Measurements from ENCODE around the gene GOT2.
"Not testable (repeated sequence)": the region's sequence is repeated elsewhere in the genome, so short reads cannot be mapped to it uniquely, and the experiment has no call there.

GOT2 gene

DNA sequence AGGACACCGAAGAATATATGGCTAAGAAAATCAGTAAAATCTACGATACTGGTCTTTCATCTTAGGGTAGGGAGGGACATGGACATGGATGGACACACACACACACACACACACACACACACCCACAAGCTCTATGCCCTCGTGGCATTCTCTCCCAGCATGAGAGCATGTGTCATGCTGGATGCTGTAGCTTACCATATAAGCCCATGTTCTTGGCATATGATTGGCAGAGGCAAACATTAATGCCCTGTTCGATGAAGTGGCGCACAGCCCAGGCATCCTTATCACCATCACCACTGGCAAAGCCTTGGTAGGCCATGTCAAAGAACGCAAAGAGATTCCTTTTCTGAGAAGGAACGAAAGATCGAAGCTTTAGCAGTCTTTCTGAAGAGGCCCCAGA lies 17.6 kb downstream of the GOT2 start:
- DNase-seq = no peak

DNA sequence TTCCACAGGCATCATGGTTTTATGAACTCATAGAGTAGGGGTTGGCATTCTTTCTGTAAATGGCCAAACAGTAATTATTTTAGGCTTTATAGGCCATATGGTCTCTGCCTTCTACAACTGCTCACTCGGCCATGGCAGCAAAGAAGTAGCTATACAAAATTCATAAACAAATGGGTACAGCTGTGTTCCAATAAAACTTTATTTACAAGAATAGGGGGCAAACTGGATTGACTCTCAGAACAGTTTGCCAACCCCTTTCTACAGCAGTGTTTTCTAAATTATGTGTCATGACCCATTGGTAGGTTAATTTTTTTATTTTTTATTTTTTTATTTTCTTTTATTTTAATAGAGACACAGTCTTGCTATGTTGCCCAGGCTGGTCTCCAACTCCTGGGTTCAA lies 20.4 kb downstream of the GOT2 start:
- DNase-seq = no peak

DNA sequence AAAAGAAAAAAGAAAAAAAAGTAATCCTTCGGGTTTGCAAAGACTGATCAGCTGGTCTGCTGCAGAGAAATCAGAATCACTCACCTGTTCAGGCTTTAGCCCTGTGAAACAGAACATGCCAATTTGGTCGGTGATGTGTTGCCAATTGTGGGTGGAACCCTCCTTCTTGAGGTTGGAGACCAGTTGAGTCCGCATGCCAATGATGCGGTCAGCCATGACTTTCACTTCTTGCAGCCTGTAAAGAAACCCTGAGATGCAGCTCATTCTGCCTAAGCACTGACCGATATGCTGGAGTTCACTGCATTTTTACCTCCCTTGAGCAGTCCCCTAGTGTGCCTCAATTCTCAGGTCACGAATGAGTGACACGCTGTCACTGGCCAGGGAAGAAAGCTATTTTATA lies 24.8 kb downstream of the GOT2 start:
- DNase-seq = no peak

GRCh38 chr16:58699151-58699550 lies 35.0 kb downstream of the GOT2 start:
- DNase-seq = no peak

DNA sequence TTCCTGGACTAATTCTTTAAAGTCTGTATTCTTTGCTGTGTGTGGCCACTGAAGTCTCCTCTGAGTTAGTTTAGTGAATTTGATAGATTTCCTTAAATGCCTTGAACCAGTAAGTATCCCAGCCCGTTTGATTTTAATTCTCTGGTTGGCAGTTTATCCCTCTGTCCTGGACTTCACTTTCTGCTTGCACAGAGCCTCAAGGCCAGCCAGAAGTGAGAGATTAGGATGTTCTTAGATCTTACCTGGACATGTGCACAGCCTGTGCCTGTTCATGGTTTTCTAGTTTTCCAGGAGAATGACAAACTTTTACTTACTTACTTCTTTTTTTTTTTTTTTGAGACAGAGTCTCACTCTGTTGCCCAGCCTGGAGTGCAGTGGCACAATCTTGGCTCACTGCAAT lies 38.7 kb downstream of the GOT2 start:
- no peak for DNase-seq

GRCh38 chr16:58692450-58692849 lies 41.7 kb downstream of the GOT2 start:
- no peak for DNase-seq

DNA sequence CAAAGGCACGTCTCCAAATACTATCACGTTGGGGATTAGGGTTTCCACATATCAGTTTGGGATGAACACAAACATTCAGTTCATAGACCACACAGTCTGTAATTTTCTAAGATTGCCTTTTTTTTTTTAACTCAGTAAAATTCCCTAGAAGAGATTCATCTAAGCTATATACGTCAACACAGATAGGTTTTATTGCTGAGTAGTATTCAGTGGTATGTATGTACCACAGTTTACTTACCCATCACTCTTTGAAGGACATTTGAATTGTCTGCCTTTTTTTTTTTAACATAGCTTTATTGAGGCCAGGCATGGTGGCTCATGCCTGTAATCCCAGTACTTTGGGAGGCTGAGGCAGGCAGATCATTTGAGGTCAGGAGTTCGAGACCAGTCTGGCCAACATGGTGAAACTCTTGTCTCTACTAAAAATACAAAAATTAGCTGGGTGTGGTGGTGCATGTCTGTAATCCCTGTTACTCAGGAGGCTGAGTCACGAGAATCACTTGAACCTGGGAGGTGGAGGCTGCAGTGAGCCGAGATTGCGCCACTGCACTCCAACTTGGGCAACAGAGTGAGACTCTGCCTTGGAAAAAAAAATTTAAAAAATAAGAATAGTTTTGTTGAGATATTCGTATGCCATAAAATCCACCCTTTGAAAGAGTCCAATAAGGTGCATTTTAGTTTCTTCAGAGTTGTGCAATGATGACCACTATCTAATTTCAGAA lies 47.0 kb downstream of the GOT2 start:
- not testable (repeated sequence) for DNase-seq

DNA sequence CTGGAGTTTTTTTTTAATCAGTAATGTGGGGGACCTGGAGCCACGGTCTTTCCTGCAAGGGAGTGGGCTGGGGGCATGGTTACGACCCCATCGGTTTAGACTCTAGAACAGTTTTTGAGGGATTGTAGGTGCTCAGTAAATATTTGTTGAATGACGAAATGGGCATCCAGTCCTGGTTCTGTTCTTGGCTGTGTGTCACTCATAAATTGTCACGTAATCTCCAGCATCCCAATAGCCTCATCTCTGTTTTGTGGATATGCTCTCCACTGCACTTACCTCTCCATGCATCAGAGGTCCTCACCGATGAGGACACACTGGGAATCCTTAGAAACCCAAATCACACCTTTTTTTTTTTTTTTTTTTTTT lies 49.0 kb downstream of the GOT2 start:
- DNase-seq = no peak

DNA sequence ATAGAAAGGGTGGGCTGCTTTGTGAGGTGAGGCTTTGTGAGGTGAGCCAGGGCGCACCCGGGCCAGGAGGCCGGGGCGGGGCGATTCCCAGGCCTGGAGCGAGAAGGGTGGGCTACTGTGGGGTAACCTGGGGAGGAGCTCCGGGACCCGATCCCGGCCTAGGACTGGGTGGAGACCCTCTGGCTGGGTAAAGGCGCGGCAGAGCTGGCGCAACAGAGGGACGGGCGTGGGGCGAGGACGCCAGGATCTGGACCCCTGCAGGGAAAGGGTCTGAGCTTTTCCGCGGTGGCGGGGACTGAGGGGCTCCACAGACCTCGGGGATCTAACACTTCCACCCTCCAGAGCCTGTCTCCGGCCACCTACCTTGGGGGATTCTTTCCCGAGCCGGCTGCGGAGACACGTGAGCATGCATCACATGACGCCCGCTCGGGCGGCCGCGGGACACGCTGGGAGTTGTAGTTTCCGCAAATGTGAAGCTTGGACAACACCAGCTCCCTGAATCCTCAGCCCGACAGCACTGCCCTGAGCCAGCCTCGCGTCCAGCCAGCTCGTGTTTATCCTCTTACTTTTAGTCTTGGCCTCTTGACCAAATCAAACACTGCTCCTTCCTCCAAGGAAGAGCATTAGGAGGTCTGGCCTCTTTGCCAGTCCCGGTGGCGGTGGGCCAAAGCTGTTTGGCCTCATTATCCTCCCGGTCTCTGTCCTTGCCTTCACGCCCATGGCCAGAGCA lies 49.6 kb downstream of the GOT2 start, which contains the start of gene SLC38A7:
TSS of gene SLC38A7 (minus strand) at position 417 of the 730 bp plus-strand sequence. CDS start 4,644 bp downstream, outside the sequence.
- peak; percentile 76 for DNase-seq

DNA sequence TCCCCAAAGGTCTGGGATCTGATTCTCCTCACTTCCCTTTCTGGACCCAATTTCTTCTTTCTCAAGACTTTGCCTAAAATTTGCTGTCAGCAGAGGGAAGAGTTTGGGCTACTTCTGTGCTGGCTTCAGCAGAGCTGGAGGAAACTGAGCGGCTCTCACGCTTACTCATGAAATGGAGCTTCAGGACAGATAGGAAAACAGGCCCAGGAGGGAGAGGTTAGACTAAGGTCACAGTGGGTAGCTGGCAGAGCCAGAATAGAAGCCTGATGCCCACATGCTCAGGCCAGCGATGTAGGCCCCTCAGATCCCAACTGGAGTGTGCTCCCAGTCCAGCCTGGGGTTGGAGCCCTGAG lies 50.1 kb downstream of the GOT2 start:
- no peak for DNase-seq

DNA sequence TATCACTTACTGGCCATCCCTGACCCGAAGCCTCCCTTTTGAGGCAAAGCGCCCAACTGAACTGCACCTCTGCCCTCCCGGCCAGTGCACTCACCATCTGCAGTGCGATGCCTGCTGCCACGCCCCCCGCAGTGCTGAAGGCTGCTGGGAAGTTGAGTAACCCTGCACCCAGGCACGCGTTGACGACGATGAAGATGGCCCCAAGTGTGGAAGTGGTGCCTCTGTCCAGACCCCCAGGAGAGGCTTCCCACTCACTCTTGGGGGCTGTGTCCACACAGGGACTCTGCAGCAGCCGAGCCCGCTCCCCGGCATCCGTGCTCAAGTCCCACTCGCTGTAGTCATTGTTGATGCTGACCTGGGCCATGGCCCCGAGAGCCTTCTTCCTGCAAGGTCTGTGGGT lies 54.4 kb downstream of the GOT2 start:
- DNase-seq = no peak

DNA sequence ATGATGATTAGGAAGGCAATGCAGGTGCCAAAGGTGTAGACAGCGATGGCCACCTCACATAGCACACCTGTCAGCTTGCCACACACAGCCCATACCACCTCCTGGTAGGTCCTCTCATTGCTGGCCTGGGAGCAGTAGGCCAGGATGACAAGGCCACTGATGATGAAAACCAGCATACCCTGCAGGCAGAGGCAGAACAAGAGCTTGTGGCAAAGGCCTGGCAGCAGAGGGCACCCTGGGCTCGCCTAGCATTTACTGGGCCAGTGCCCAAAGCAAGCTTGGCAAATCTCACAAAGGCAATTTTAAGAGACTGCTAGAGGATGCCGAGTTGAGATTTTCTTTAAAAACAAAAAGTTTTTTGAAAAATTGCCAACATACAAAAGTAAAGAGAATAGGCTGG lies 55.4 kb downstream of the GOT2 start:
- no peak for DNase-seq

DNA sequence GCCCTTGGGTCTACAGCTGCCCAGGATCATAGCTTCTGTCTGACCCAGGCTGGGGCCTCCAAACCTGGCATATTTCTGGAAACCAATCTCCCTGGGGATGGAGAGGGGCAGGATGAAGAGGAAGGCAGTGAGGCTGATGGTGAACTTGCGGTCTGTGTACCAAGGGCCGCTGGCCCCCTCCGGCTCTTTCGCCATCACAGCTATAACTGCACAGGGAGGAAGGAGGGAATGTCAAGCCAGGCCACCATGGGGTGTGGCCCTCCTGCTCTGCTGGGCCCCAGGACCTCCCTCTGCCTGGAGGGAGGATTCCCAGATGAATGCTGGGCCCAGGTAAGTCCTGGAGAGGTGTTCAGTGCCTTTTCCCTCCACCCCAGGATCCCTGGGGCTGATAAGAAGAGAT lies 55.8 kb downstream of the GOT2 start:
- DNase-seq = no peak

- no peak for DNase-seq
These were observed 63.1 kb downstream of the GOT2 start for GRCh38 chr16:58670946-58671583.

DNA sequence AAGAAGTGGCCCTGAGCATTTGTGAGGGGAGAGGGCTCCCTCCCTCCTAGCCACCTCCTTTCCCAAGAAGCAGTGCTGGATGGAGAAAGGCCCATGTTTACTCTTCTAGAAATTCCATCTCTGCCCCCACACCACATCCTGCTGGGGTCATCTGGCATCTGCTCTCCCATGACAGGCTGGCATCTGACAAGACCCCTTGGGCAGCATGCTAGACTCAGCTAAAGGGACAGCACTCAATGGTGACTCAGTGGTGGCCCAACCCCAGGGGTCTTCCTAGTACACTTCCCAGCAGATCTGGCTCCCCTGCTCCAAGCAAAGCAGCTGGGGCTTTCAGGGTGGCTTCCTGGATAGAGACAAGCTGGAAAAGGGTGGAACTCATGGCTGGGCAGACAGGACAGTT lies 63.9 kb downstream of the GOT2 start:
- no peak for DNase-seq

DNA sequence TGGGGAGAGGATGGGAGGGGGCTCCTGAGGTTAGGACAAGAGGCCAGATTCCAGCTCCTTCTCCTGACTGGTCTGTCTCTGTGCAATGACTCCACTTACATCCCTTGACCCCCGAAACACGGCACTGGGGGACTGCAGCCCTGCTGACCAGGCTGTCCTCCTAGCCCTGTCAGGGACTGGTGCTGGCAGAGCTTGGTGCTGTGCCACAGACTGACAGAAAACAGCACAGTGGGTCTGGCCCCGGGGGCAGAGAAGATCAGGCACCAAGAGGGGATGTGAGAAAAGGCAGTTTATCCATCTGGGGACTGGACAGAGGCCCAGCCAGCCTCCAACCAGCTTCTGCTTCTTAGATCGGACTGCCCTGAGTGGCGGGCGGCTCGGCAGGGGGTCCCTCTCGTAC lies 68.9 kb downstream of the GOT2 start:
- no peak for DNase-seq

DNA sequence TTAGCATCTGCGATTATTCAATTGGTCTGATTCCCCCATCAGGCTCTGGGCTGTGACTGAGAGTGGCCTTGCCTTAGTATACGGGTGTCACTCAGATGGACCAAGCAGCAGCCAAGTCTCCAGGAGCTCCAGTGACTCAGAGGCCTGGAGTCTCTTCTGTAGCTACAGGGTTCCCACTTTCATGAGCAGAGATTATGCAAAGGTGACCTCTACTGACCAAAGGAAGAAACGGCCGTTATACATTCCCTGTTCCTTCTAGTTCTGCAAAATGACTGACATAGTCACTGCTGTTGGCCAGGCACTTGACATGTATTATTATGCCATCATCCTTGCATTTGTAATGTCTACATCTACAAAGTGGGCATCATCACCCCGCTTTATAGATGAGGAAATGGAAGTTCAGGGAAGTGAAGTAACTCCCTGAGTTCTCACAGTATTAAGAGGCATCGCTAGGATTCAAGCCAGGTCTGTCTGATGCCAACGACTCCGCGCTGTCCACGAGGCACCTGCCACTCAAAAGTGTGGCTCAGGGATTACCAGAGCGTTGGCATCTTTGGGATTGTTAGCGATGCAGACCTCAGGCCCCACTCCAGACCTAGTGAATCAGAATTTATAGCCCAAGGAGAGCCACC lies 72.8 kb downstream of the GOT2 start:
- no peak for DNase-seq

DNA sequence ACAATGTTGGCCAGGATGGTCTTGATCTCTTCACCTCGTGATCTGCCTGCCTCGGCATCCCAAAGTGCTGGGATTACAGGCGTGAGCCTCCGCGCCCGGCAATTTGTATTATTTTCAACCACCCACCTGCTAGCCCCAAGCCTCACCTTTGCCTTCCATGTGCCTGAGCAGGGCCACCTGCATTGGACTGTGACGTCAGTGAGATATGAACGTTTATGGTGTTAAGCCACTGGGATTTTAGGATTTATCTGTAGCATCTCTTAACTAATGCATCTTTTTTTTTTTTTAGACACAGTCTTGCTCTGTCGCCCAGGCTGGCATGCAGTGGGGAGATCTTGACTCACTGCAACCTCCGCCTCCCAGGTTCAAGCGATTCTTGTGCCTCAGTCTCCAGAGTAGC lies 74.2 kb downstream of the GOT2 start:
- not testable (repeated sequence) for DNase-seq

- DNase-seq = no peak
These were observed 75.3 kb downstream of the GOT2 start for GRCh38 chr16:58658796-58659211.
